SK-N-SH (cell line): ENCODE data around the gene RPL35A. TPM values are rescaled to one million over a fixed set of nuclear protein-coding genes. Genes with fewer than 3 reads are reported as not detected.

Source experiments
- CTCF ChIA-PET: fragments of 300-600, 350-600 bp; formaldehyde crosslinking; extraction: SDS; loops from one replicate; lab custom pipeline; 2021; lab: Yijun Ruan, JAX
- POLR2A ChIA-PET: fragments of 350-600 bp; sonication (Branson Sonifier 250); formaldehyde crosslinking; extraction: SDS; loops from one replicate; lab custom pipeline; 2020; ENCODE audit warnings: antibody characterized with exemption, inconsistent platforms; lab: Yijun Ruan, JAX
- DNase-seq: peaks from one replicate; pipeline ENCODE4 v3.0.0; 2012
- H2AFZ ChIP-seq: fragments of 200-600 bp; sonication (generic); 2 replicates; pipeline ENCODE4 v1.8.1; 2016; ENCODE audit warnings: antibody characterized with exemption, mild to moderate bottlenecking, low read depth
- H3F3A ChIP-seq: fragments of 200-600 bp; sonication (generic); replicated peaks from 2 replicates; pipeline ENCODE3; 2016; ENCODE audit warnings: antibody characterized with exemption, mild to moderate bottlenecking; ENCODE audit not compliant: insufficient read depth
- H3K27ac ChIP-seq, 2 experiments: fragments of 200-500 bp in 1 of 2; fragments of 200-600 bp in 1 of 2; sonication (Bioruptor generic) in 1 of 2; sonication (generic), shearing (Covaris generic) in 1 of 2; 2 replicates each; pipeline versions ENCODE4 v1.5.1 to v1.6.1; 2014 to 2016; ENCODE audit warnings: low read depth in 2 of 2, inconsistent platforms in 1 of 2, low read length in 1 of 2, mild to moderate bottlenecking in 1 of 2, mixed read lengths in 1 of 2
- H3K27me3 ChIP-seq: fragments of 200-600 bp; sonication (generic), shearing (Covaris generic); 2 replicates; pipeline ENCODE4 v1.6.1; 2016; ENCODE audit warnings: mixed run types; ENCODE audit not compliant: insufficient read depth
- H3K36me3 ChIP-seq, 2 experiments: fragments of 200-500 bp in 1 of 2; fragments of 200-600 bp in 1 of 2; sonication (Bioruptor generic) in 1 of 2; sonication (generic) in 1 of 2; replicated peaks in 1 of 2; 2 replicates each; pipeline versions ENCODE3 to v1.5.1; 2014 to 2016; ENCODE audit warnings: low read length in 1 of 2, mild to moderate bottlenecking in 1 of 2; ENCODE audit not compliant: insufficient read depth in 2 of 2, control insufficient read depth in 1 of 2
- H3K4me1 ChIP-seq, 2 experiments: fragments of 200-500 bp in 1 of 2; fragments of 200-600 bp in 1 of 2; sonication (Bioruptor generic) in 1 of 2; sonication (generic), shearing (Covaris generic) in 1 of 2; 2 replicates each; pipeline versions ENCODE4 v1.5.1 to v1.6.1; 2014 to 2016; ENCODE audit warnings: low read depth in 1 of 2, low read length in 1 of 2, mixed run types in 1 of 2; ENCODE audit not compliant: insufficient read depth in 2 of 2, control insufficient read depth in 1 of 2
- H3K4me2 ChIP-seq: fragments of 200-600 bp; sonication (generic), shearing (Covaris generic); 2 replicates; pipeline ENCODE4 v1.6.1; 2017; ENCODE audit warnings: mixed run types
- H3K4me3 ChIP-seq, 2 experiments: fragments of 200-500 bp in 1 of 2; fragments of 200-600 bp in 1 of 2; sonication (Bioruptor generic) in 1 of 2; sonication (generic), shearing (Covaris generic) in 1 of 2; 2 replicates each; pipeline versions ENCODE4 v1.5.1 to v1.8.1; 2014 to 2016; ENCODE audit warnings: low read depth in 2 of 2, inconsistent platforms in 1 of 2, low read length in 1 of 2, mild to moderate bottlenecking in 1 of 2, mixed read lengths in 1 of 2, moderate library complexity in 1 of 2
- H3K79me2 ChIP-seq: fragments of 200-600 bp; sonication (generic); 2 replicates; pipeline ENCODE4 v1.8.1; 2017; ENCODE audit warnings: mild to moderate bottlenecking; ENCODE audit not compliant: insufficient read depth
- H3K9ac ChIP-seq: fragments of 200-600 bp; sonication (generic); 2 replicates; pipeline ENCODE4 v1.6.1; 2017; ENCODE audit warnings: mixed run types
- H3K9me2 ChIP-seq: fragments of 200-600 bp; sonication (generic); 2 replicates; pipeline ENCODE4 v1.6.1; 2017; ENCODE audit warnings: mixed run types
- H3K9me3 ChIP-seq: fragments of 200-600 bp; sonication (generic); 2 replicates; pipeline ENCODE4 v1.6.1; 2017; ENCODE audit warnings: mixed run types, mild to moderate bottlenecking, moderate library complexity
- H4K20me1 ChIP-seq: fragments of 200-600 bp; sonication (generic); 2 replicates; pipeline ENCODE4 v1.6.1; 2017; ENCODE audit warnings: mild to moderate bottlenecking, mixed run types; ENCODE audit not compliant: insufficient read depth
- EP300 ChIP-seq, 2 experiments: IDR thresholded peaks; 2 replicates each; pipeline versions ENCODE4 v1.4.0 to v1.6.1; 2012; ENCODE audit warnings: borderline replicate concordance in 1 of 2, low read depth in 1 of 2, low read length in 1 of 2
- FOSL2 ChIP-seq: IDR thresholded peaks from 2 replicates; pipeline ENCODE4 v1.4.0; 2012; ENCODE audit warnings: low read depth, mild to moderate bottlenecking, moderate library complexity, borderline replicate concordance
- FOXJ3 ChIP-seq: sonication (generic); formaldehyde crosslinking; IDR thresholded peaks from 2 replicates; pipeline ENCODE4 v1.5.1; 2020; ENCODE audit warnings: mild to moderate bottlenecking, missing genetic modification reagents
- FOXM1 ChIP-seq: IDR thresholded peaks from 2 replicates; pipeline ENCODE4 v1.4.0; 2012; ENCODE audit warnings: low read depth, mild to moderate bottlenecking
- GABPA ChIP-seq: IDR thresholded peaks from 2 replicates; pipeline ENCODE4 v1.4.0; 2012; ENCODE audit warnings: low read depth, mild to moderate bottlenecking
- GATA2 ChIP-seq: sonication (generic); formaldehyde crosslinking; IDR thresholded peaks from 2 replicates; pipeline ENCODE4 v1.5.0; 2020; ENCODE audit warnings: mild to moderate bottlenecking, missing genetic modification reagents
- JUND ChIP-seq: IDR thresholded peaks from 2 replicates; pipeline ENCODE4 v1.4.0; 2012
- NFIC ChIP-seq: IDR thresholded peaks from 2 replicates; pipeline ENCODE4 v1.4.0; 2012; ENCODE audit warnings: borderline replicate concordance
- POLR2AphosphoS5 ChIP-seq: IDR thresholded peaks from 2 replicates; pipeline ENCODE4 v1.6.1; 2012; ENCODE audit warnings: low read depth, low read length
- RCOR1 ChIP-seq: fragments of 150-350 bp; IDR thresholded peaks from 2 replicates; pipeline ENCODE4 v1.6.1; 2017; ENCODE audit warnings: antibody characterized with exemption, low read length
- RFX5 ChIP-seq: IDR thresholded peaks from 2 replicates; pipeline ENCODE4 v1.6.1; 2012; ENCODE audit warnings: mild to moderate bottlenecking, improper control_type of control experiment, low read length
- RXRA ChIP-seq: IDR thresholded peaks from 2 replicates; pipeline ENCODE4 v1.4.0; 2012; ENCODE audit warnings: low read depth, mild to moderate bottlenecking, borderline replicate concordance
- SIN3A ChIP-seq: IDR thresholded peaks from 2 replicates; pipeline ENCODE4 v1.6.1; 2012; ENCODE audit warnings: low read depth, mild to moderate bottlenecking, low read length, moderate library complexity, borderline replicate concordance
- SMC3 ChIP-seq: IDR thresholded peaks from 2 replicates; pipeline ENCODE4 v1.6.1; 2012; ENCODE audit warnings: low read depth, low read length, improper control_type of control experiment
- TAF1 ChIP-seq: IDR thresholded peaks from 2 replicates; pipeline ENCODE4 v1.6.1; 2012; ENCODE audit warnings: low read depth, mild to moderate bottlenecking, low read length, moderate library complexity, borderline replicate concordance
- TEAD4 ChIP-seq: IDR thresholded peaks from 2 replicates; pipeline ENCODE4 v1.4.0; 2012; ENCODE audit warnings: mild to moderate bottlenecking, borderline replicate concordance; ENCODE audit not compliant: insufficient read depth
- WGBS: methylation state at CpG from one replicate; pipeline ENCODE4 v1.1.6; 2017; ENCODE audit warnings: low lambda C conversion rate; 5-methylcytosine and 5-hydroxymethylcytosine counted together
- polyA plus RNA-seq, 3 experiments: library from polyadenylated mRNA; depleted of rRNA; stranded (reverse); fragments of >200 nt; gene quantifications; 2 replicates each; pipeline ENCODE4 v1.2.3, GENCODE V29; 2012
- TF ChIP-seq, protein P1 (sequence below): IDR thresholded peaks from 2 replicates; pipeline ENCODE4 v1.6.1; 2012; ENCODE audit warnings: mild to moderate bottlenecking, low read depth, low read length, moderate library complexity
- TF ChIP-seq, protein P2 (sequence below): IDR thresholded peaks from 2 replicates; pipeline ENCODE4 v1.4.0; 2012; ENCODE audit warnings: low read depth
- TF ChIP-seq, protein P3 (sequence below): IDR thresholded peaks from 2 replicates; pipeline ENCODE4; 2012
- TF ChIP-seq, protein P4 (sequence below): fragments of 150-350 bp; IDR thresholded peaks from 2 replicates; pipeline ENCODE4 v1.6.1; 2016; ENCODE audit warnings: mild to moderate bottlenecking, low read depth, low read length

RPL35A gene
- polyA plus RNA-seq, 1 of the 3 experiments (the other 2 are of a cell fraction): 875 TPM

DNA sequence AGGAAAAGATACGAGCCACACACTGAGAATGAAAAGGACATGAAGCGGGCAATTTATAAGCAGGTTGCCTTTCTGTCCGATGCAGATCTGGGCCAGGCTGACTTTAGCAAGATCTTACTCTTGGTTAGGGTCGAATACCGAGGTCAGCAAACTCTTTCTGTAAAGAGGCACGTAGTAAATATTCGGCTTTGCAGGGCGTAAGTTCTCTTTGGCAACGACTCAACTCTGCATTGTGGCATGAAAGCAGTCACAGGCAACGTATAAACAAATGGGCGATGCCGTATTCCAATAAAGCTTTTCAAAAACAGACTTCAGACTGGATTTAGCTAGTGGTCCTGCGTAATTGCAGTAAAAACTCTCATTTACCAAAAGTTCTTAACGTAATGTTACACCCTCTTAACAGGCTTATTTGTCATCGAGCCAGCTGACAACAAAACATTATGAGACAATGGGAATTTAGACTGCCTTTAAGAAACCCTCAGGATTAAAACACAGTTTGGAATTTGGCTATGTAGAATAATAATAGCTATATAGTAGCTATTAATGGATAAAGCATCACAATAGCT lies 13.1 kb upstream of the RPL35A start:
- CTCF ChIA-PET: interaction anchor here (1.6 to 1.7 kb wide), 2 partner anchors 10 to 30 kb away, joined by 4 to 10 read pairs; no protein-coding TSS in a partner anchor
- no peaks in the 10 kb centered on the region for H3K79me2 ChIP-seq
- H4K20me1 ChIP-seq: no peaks in the 10 kb centered on the region
- WGBS: 87% methylated on average over 15 of the region's 15 CpGs
- TF ChIP-seq TAF1 (no peak), GABPA (no peak), GATA2 (no peak), FOXM1 (no peak), RXRA (no peak), RCOR1 (no peak), SIN3A (no peak), FOSL2 (no peak), NFIC (no peak), SMC3 (no peak), FOXJ3 (CRISPR knock-in tag) (no peak), POLR2AphosphoS5 (no peak), JUND (no peak), RFX5 (no peak), TEAD4 (no peak), EP300 (IDR thresholded peaks at IDR 0.05; ENCODE audit: borderline replicate concordance in 1 of 2, low read depth in 1 of 2, low read length in 1 of 2) (no peak)
- TF ChIP-seq, protein P1, sequence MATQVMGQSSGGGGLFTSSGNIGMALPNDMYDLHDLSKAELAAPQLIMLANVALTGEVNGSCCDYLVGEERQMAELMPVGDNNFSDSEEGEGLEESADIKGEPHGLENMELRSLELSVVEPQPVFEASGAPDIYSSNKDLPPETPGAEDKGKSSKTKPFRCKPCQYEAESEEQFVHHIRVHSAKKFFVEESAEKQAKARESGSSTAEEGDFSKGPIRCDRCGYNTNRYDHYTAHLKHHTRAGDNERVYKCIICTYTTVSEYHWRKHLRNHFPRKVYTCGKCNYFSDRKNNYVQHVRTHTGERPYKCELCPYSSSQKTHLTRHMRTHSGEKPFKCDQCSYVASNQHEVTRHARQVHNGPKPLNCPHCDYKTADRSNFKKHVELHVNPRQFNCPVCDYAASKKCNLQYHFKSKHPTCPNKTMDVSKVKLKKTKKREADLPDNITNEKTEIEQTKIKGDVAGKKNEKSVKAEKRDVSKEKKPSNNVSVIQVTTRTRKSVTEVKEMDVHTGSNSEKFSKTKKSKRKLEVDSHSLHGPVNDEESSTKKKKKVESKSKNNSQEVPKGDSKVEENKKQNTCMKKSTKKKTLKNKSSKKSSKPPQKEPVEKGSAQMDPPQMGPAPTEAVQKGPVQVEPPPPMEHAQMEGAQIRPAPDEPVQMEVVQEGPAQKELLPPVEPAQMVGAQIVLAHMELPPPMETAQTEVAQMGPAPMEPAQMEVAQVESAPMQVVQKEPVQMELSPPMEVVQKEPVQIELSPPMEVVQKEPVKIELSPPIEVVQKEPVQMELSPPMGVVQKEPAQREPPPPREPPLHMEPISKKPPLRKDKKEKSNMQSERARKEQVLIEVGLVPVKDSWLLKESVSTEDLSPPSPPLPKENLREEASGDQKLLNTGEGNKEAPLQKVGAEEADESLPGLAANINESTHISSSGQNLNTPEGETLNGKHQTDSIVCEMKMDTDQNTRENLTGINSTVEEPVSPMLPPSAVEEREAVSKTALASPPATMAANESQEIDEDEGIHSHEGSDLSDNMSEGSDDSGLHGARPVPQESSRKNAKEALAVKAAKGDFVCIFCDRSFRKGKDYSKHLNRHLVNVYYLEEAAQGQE: no peak
- TF ChIP-seq, protein P2, sequence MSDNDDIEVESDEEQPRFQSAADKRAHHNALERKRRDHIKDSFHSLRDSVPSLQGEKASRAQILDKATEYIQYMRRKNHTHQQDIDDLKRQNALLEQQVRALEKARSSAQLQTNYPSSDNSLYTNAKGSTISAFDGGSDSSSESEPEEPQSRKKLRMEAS: no peak
- TF ChIP-seq, protein P3, sequence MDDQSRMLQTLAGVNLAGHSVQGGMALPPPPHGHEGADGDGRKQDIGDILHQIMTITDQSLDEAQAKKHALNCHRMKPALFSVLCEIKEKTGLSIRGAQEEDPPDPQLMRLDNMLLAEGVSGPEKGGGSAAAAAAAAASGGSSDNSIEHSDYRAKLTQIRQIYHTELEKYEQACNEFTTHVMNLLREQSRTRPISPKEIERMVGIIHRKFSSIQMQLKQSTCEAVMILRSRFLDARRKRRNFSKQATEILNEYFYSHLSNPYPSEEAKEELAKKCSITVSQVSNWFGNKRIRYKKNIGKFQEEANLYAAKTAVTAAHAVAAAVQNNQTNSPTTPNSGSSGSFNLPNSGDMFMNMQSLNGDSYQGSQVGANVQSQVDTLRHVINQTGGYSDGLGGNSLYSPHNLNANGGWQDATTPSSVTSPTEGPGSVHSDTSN: no peak
- TF ChIP-seq, protein P4, sequence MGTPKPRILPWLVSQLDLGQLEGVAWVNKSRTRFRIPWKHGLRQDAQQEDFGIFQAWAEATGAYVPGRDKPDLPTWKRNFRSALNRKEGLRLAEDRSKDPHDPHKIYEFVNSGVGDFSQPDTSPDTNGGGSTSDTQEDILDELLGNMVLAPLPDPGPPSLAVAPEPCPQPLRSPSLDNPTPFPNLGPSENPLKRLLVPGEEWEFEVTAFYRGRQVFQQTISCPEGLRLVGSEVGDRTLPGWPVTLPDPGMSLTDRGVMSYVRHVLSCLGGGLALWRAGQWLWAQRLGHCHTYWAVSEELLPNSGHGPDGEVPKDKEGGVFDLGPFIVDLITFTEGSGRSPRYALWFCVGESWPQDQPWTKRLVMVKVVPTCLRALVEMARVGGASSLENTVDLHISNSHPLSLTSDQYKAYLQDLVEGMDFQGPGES: no peak
- H3K9me2 ChIP-seq: no peaks in the 10 kb centered on the region
- no peak overlapping the region for H3K9ac ChIP-seq
- no peak overlapping the region for H3K27ac ChIP-seq
- POLR2A ChIA-PET: no interaction called here
- no peak overlapping the region for H2AFZ ChIP-seq
- H3K4me2 ChIP-seq: no peak overlapping the region
- H3K4me3 ChIP-seq: no peak overlapping the region
- H3K9me3 ChIP-seq: no peaks in the 10 kb centered on the region
- no peaks in the 10 kb centered on the region for H3K27me3 ChIP-seq
- H3K36me3 ChIP-seq: no peaks in the 10 kb centered on the region
- DNase-seq: no peak
- no peaks in the 10 kb centered on the region for H3F3A ChIP-seq
- H3K4me1 ChIP-seq: no peaks in the 10 kb centered on the region
